GM19035 (cell line): Measurements from ENCODE around the gene IDUA.

Experiments
- ATAC-seq: cut with Tn5 transposase; IDR thresholded peaks from one replicate; pipeline ENCODE4 v1.9.1; 2021; ENCODE audit not compliant: unreplicated experiment

The IDUA gene

GRCh38 chr4:955931-956381 is 30.9 kb upstream of the IDUA start:
- no peak for ATAC-seq

GRCh38 chr4:956531-957230 is 30.2 kb upstream of the IDUA start:
- ATAC-seq, result no peak

GRCh38 chr4:957231-957580 is 29.6 kb upstream of the IDUA start:
- ATAC-seq, result no peak

GRCh38 chr4:957581-958313 is 29.1 kb upstream of the IDUA start:
- no peak for ATAC-seq

GRCh38 chr4:958314-958665 is 28.6 kb upstream of the IDUA start:
- ATAC-seq, result no peak

GRCh38 chr4:958696-959337 is 28.0 kb upstream of the IDUA start:
- ATAC-seq, result no peak

- ATAC-seq, result no peak
These were observed 27.3 kb upstream of the IDUA start for GRCh38 chr4:959338-960139.

GRCh38 chr4:960140-960635 is 26.7 kb upstream of the IDUA start:
- ATAC-seq, result no peak

GRCh38 chr4:960636-961350 is 26.1 kb upstream of the IDUA start:
- no peak for ATAC-seq

- no peak for ATAC-seq
These were observed 25.3 kb upstream of the IDUA start for GRCh38 chr4:961351-962230.

GRCh38 chr4:962231-963208 is 24.3 kb upstream of the IDUA start:
- ATAC-seq, result no peak

- ATAC-seq, result no peak
These were observed 23.3 kb upstream of the IDUA start for GRCh38 chr4:963276-964225.

- no peak for ATAC-seq
These were observed 22.4 kb upstream of the IDUA start for GRCh38 chr4:964346-965025.

- no peak for ATAC-seq
These were observed 21.6 kb upstream of the IDUA start for GRCh38 chr4:965048-965765.

- ATAC-seq, result no peak
These were observed 21.1 kb upstream of the IDUA start for GRCh38 chr4:965766-966134.
